GOT3 (cell line): Measurements from ENCODE around the gene TNS1.

Source experiments
- DNase-seq: peaks from one replicate; lab custom pipeline; 2025; ENCODE audit warnings: mixed read lengths; lab: John Stamatoyannopoulos, UW

The TNS1 gene

DNA sequence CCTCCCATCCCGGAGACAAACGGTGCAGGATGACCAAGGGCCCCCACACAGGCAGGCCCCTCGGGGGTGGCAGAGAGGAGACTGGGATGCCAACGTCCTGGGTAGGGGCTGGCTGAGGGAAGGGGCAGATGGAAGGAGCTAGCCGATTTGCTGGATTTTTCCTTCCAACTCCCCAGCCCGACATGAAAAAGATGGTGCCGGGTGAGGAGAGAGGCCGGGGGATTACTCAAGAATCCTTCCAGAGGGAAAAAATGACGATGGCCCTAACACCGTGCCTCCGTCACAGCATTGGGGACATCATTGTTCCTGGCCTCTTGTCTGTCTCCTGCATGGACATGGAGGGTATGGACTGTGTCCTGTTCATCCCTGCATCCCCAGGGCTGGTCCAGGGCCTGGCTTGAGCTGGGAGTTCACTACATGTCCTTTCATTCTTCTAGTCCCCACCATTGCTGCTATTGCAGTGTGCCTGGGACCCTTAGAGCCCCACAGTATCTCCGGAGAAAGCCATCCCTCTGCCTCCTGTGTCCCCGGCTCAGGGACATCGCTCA is 217.7 kb downstream of the TNS1 start:
- DNase-seq: no peak

DNA sequence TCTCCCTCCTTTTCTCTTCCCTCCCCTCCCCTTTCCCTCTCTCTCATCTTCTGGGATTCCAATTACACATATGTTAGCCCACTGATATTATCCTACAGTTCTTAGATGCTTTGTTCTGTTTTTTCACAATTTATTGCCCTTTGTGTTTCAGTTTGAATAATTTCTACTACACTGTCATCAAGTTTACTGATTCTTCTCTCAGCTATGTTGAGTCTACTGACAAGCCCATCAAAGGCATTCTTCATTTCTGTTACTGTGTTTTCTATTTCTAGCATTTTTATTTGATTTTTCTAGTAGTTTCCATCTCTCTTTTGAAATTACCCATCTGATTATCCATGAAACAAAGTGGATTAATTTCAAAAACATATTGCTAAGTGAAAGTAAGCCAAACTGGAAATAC is 219.6 kb downstream of the TNS1 start:
- DNase-seq: no peak

DNA sequence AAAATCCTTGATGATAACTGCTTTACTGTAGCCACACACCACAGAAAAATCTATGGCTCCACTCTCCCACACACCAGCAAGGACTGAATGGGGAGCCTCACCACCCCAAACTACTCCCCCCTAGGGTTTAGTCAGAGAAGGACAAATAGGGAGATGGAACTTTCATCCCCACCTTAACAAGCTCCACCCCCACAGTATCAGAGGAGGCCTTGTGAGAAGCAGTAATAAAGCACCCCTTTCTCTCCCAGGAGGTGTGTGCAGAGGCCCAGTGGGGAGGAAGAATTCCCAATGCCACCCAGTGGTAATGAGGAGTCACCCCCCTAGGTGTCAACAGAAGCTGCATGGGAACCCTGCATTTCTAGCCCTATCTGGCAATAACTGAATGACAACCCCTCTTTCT is 224.9 kb downstream of the TNS1 start:
- no peak for DNase-seq

DNA sequence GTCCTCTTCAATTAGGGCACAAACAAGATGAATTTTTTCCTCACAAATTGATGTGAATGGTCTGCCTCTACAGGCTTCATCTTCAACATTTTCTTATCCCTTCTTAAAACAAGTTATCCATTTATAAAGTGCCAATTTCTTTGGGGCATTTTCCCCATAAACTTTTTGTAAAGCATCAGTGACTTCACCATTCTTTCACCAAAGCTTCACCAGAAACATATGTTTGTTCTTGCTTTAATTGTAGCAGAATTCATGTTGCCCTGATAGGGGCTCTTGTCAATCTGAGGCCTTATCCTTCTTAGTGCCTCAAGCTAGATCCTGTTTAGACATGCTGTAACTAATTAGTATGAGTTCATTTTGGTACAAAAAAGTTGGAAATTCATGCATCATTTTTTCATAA is 226.2 kb downstream of the TNS1 start:
- no peak for DNase-seq

DNA sequence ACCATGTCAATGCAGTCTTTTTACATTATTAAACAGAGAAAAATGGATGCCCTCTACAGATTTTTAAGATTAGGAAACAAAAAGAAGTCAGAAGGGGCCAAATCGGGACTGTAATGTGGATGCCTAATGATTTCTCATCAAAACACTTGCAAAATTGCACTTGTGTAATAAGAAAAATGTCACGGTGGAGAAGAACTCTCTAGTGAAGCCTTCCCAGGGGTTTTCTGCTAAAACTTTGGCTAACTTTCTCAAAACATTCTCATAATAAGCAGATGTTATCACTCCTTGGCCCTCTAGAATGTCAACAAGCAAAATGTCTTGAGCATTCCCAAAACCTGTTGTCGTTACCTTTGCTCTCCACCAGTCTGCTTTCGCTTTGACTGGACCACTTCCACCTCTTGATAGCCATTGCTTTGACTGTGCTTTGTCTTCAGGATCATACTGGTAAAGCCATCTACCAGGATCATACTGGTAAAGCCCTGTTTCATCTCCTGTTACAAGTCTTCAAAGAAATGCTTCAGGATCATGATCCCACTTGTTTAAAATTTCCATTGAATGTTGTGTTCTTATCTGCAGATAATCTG is 226.8 kb downstream of the TNS1 start:
- no peak for DNase-seq

DNA sequence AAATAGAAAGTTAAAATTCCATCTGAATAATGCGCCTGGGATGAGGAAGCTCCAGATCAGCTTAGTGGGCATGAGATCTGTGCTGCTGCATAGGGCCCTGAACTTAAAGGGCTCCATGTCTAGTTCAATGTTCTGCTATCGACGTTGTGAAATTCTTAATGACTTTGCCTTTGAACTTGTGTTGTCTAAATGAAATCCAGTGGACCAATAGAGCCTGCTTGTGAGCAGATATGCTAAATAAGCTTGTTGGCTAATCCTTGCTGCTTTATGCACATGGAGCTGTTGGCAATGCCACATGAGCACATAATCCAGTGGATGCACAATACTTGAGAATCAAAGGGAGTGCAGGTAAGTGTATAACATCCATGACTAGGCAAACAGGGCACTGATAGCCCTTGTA is 228.6 kb downstream of the TNS1 start:
- DNase-seq: no peak

DNA sequence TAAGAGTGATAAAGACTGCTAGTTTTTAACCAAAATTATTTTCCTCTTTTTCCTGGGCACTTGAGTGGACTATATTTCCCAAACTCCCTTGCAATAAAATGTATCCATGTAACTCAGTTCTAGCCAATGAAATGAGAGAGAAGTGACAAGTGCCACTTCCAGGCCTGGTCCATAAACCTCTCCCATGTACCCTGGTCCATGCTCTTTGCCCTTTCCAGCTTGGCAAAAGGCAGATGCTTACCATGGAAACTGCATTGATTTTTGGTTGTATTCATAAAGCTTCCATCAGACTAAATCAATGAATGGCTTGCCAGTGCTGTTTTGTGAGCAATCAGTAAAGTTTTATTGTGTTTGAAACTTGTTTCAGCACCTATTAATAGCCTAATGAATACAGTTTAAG is 229.3 kb downstream of the TNS1 start:
- no peak for DNase-seq

DNA sequence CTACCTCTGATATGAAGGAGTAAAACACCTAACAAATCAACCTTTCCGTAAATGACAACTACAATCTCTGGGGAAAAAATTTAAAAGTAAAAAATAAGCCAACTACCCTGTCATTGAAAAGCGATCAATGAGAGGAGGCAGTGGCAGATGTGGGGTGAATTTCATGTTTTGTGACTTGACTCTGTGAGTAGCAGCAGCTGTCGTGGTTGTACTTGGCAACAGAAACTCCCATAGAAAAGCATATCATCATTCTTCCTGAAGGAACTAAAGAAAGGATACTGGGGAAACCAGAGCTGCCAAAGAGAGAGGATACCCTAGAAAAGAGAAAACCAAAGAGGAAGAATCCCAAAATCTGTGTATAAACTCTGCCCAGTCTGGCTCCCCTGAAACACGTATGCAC is 236.4 kb downstream of the TNS1 start:
- DNase-seq: no peak

DNA sequence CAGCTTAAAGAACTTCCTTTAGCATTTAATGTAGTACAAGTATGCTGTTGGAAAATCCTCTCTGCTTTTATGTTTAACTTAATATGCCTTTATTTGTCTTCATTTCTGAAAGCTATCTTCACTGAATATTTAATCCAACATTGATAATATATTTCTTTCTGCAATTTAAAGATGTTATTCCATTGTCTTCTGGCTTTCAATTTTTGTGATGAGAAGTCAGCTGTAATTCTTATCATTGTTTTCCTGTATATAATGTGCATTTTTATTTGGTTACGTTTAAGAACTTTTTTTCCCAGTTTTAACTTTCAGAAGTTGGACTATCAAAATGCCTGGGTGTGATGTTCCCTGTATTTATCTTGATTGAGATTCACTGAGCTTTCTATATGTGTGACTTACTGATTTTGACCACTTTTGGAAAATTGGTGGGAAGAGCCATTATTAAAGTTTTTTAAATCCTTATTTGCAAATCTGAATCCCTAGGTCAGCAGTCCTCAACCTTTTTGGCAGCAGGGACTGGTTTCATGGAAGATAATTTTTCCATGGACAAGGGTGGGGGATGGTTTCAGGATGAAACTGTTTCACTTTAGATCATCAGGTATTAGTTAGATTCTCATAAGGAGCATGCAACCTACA is 241.0 kb downstream of the TNS1 start:
- no peak for DNase-seq

DNA sequence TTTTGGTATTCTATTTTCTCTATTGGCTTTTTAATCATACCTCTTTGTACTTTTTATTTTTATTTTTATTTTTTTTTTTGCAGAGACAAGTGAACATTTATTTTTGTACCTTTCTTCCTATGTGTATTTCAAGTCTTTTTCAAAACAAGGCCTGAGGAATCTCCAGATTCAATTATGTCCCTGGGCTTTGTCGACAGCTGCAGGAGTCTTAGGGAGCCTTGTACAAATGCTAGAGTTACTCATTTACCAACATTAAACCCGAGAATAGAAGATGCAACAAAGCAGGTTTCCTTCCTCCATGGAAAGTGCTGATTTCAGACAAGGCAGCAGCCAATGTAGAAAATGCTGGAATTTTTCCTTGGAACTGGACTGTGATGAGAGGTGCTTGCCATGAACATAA is 242.8 kb downstream of the TNS1 start:
- DNase-seq: no peak

DNA sequence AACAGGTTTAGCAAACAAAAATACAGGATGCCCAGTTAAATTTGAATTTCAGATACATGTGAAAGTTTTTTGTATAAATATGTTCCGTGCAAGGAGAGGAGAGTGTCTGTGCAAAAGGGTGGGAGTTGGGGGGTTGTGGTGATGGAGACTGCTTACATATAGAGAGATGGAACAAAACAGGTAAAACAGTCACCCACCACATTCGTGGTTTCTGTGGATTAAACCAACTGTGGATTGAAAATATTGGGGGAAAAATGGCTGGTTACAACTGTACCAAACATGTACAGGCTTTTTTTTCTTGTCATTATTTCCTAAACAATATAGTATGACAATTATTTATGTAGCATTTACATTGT is 245.7 kb downstream of the TNS1 start:
- no peak for DNase-seq

DNA sequence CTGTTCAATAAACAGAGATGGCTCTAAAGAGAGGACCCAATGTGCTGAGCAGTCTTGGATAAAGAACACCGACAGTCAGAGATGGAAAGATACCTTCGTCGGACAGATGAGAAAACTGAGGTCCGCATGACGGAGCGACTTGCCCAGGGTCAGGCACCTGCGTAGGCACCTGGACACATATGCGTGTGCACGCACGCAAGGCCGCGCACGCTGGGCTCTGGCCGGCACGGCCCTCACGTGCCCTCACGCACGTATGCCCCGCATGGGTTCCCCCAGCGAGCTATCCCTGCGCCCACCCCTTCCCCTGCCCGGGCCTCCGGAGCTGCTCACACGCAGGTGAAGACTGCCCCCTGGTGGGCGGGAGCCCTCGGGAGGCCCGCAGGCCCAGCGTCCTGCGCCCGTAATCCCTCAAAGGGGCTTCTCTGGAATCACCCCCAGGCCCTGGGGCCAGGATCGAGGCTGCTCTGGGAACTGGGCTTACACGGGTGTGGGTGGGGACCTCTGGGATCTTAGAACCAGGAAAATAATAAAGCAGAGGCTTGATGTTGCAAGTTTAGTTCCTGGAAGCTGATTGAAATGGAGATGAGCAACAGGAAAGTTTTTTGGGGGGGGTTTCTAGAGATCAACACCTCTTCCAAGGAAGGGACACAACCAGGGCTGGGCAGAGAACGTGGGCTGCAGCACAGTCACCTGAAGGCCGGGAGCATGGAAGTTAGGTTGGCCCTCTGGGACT is 246.3 kb downstream of the TNS1 start:
- DNase-seq: no peak

DNA sequence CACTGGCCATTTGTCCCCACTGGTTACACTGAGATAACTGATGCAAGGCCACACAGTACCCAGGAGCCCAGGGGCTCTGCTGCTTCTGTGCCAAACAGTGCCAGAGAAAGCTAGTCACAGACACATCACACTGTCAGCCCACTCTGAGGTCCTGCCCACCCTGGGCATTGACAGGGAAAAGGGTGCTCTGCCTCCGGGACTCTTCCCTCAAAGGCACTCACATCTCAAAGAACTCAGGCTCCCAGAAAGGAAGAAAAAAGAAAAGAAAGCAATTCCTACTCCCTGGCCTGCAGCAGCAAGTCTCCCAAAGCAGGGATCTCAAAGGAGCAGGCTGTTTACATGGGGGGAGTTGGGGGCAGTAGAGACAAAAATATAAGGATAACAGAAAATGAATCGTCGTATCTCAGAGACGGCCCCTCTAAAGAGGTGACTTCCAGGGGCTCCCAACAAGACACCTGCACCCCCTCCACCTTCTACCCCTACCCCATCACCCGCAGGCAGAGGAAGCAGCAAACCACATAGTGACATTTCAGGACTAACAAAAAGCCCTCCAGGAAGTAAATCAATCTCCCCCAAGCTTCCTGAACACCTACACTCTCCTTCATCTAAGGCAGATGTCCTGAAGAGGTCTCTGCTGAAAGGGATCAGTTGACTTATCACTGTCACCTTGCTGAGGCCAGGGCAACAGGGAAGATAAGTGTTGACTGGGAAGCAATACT is 247.6 kb downstream of the TNS1 start:
- DNase-seq: no peak

DNA sequence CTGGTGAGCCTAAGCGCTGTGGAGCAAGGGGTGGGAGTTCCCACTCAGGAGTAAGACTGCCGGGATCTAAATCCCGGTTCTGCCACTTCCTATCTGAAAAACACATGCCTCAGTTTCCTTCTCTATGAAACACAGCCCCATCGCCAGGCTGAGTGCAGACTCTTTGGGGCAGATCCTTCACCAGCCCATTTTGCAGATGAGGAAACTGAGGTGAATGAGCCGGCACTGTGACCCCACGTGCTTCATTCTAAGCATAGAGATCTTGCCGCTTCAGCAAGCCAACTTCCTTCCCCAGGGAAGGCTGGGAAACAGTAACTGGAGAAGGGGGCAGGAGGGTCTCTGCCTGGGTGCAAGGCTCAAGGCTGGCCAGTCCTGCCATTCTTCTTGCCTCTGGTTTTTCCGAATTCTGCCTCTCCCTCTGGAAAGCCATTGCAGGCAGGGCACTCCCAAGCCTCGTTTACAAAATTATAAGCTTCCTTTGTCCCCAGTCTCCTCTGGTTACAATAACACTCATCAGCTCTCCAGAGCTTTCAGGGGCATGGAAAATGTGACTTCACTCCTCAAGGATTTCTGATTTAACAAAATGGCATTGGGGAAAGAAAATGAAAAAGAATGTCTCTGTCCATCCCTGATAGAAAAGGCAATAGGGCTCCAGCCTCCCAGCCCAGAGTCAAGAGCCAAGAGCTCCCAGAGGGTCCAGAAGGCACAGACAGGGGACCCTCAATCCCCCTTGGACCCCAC is 249.2 kb downstream of the TNS1 start:
- DNase-seq: no peak

DNA sequence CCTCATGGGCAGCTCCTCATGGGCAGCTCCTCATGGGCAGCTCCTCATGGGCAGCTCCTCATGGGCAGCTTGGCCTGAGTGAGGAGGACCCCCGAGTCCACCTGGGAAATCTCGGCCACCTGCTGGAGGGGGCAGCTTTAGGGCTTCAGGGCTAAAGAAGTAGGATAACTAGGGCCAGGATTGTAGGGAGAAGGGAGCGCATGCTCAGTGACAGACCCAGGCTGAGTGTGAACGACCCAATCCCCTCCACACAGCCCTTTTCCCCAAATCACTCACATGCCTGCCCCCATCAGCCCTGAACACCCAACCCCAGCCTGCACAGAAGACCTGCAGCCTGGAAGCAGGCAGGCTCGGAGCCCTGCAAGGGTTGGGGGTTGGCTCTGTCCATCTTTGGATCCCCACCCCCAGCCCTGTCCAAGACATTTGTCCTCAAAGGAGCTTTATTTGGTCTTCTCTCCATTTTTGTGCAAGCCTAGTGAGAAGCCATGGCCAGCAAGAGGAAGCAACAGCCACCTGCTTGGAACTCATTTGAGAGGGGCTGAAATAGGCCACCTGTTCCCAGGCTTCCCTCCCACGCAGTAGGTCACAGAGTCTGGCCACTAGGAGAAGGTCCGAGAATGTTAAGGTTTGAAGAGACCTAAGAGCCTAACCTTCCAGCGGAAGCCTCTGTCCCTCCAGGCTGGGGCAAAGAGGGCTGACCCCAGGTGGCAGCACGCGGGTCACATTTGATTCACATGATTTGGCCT is 249.9 kb downstream of the TNS1 start:
- DNase-seq: no peak

DNA sequence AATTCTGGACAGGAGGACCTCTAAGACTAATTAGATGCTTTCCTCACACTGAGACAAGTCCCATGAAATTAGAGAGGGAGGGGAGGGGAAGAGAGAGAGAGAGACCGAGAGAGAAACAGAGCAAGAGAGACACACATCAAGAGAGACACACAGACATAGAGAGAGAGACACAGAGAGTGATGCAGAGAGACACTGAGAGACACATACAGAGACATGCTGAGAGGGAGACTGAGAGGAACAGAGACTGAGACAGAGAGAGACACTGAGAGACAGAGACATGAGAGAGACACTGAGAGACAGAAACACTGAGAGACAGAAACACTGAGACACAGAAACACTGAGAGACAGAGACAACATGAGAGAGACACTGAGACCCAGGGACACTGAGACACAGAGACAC is 250.8 kb downstream of the TNS1 start:
- no peak for DNase-seq

DNA sequence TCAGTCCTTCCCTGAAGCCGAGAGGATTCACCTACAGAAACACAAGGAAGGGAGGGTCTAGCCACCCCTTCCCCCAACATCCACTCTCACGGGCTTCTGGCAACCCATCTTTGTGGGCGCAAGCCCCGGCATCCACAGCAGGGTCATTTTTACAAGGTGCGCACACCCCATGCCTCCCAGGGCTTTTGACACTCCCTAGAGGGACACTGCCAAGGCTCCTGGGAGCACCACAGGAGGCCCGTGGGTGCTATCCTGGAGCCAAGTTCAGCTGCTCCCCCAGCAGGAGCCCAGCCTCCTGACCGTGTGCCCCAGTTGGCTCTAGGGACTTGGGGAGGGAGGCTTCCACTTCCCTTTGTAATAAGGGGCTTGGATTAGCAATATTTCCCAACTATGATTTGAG is 251.6 kb downstream of the TNS1 start:
- DNase-seq: no peak
